K562 (cell line): ENCODE data around the gene SLC2A4RG. TPM values are rescaled to one million over a fixed set of nuclear protein-coding genes. Genes with fewer than 3 reads are reported as not detected.
A peak's percentile ranks its signal among the peaks of the same experiment; 100 is the strongest.

ENCODE experiments used
- BCOR ChIP-seq: fragments of 450-650 bp; IDR thresholded peaks from 2 replicates; pipeline ENCODE4 v1.6.1; 2016
- DMBX1 ChIP-seq: fragments of 250-450 bp; sonication (Bioruptor Pico); IDR thresholded peaks from 2 replicates; pipeline ENCODE4 v1.8.0; 2022; ENCODE audit warnings: inconsistent platforms, mild to moderate bottlenecking, moderate library complexity, borderline replicate concordance
- FOXO4 ChIP-seq: fragments of 450-650 bp; formaldehyde crosslinking; IDR thresholded peaks from 2 replicates; pipeline ENCODE4 v1.4.0; 2020; ENCODE audit warnings: mild to moderate bottlenecking, moderate library complexity
- HDAC8 ChIP-seq: fragments of 450-650 bp; IDR thresholded peaks from 2 replicates; pipeline ENCODE4 v1.6.1; 2016; ENCODE audit warnings: mild to moderate bottlenecking, missing genetic modification characterization, moderate library complexity, missing compliant biosample characterization
- KHSRP ChIP-seq: fragments of 450-650 bp; IDR thresholded peaks from 2 replicates; pipeline ENCODE4 v1.6.1; 2017
- MED1 ChIP-seq: sonication (generic); formaldehyde crosslinking; IDR thresholded peaks from 2 replicates; pipeline ENCODE4 v1.8.1; 2023; ENCODE audit warnings: missing genetic modification reagents, borderline replicate concordance
- MEF2D ChIP-seq: conservative IDR thresholded peaks from 2 replicates; pipeline ENCODE4 v1.6.1; 2016; ENCODE audit warnings: low read depth, missing genetic modification characterization, missing compliant biosample characterization
- NCOA1 ChIP-seq: fragments of 450-650 bp; IDR thresholded peaks from 2 replicates; pipeline ENCODE4 v1.6.1; 2016; ENCODE audit warnings: low read depth
- PHF20 ChIP-seq: fragments of 450-650 bp; IDR thresholded peaks from 2 replicates; pipeline ENCODE4 v1.6.1; 2018; ENCODE audit not compliant: partially characterized antibody
- PREB ChIP-seq: sonication (generic); formaldehyde crosslinking; IDR thresholded peaks from 2 replicates; pipeline ENCODE4 v1.8.1; 2023; ENCODE audit warnings: mild to moderate bottlenecking, missing genetic modification reagents
- RFX1 ChIP-seq: fragments of 450-650 bp; IDR thresholded peaks from 2 replicates; pipeline ENCODE4 v1.6.1; 2016; ENCODE audit warnings: mild to moderate bottlenecking, moderate library complexity
- SMARCE1 ChIP-seq: fragments of 450-650 bp; IDR thresholded peaks from 2 replicates; pipeline ENCODE4 v1.7.1; 2016; ENCODE audit warnings: mild to moderate bottlenecking
- TFE3 ChIP-seq: fragments of 450-650 bp; formaldehyde crosslinking; IDR thresholded peaks from 2 replicates; pipeline ENCODE4 v1.4.0; 2020; ENCODE audit warnings: mild to moderate bottlenecking, mixed read lengths
- YBX1 ChIP-seq: fragments of 450-650 bp; IDR thresholded peaks from 2 replicates; pipeline ENCODE4 v1.7.1; 2016; ENCODE audit warnings: mild to moderate bottlenecking
- ZBTB7A ChIP-seq: IDR thresholded peaks from 2 replicates; pipeline ENCODE4 v1.6.1; 2011; ENCODE audit warnings: low read depth, mild to moderate bottlenecking, low read length, moderate library complexity, borderline replicate concordance; ENCODE audit not compliant: control insufficient read depth
- ZEB2 ChIP-seq: fragments of 450-650 bp; IDR thresholded peaks from 2 replicates; pipeline ENCODE4 v1.6.1; 2016
- ZNF174 ChIP-seq: fragments of 250-450 bp; sonication (Bioruptor Pico); IDR thresholded peaks from 2 replicates; pipeline ENCODE4 v1.4.0; 2020; ENCODE audit warnings: mild to moderate bottlenecking
- ZNF24 ChIP-seq: fragments of 450-650 bp; IDR thresholded peaks from 2 replicates; pipeline ENCODE4 v1.6.1; 2016
- ZNF699 ChIP-seq: fragments of 250-450 bp; sonication (Bioruptor Pico); IDR thresholded peaks from 2 replicates; pipeline ENCODE4 v1.8.0; 2021; ENCODE audit warnings: mild to moderate bottlenecking, moderate library complexity; ENCODE audit not compliant: insufficient replicate concordance
- polyA plus RNA-seq, 8 experiments: library from polyadenylated mRNA; depleted of rRNA in 4 of 8; stranded (reverse) in 5 of 8; unstranded in 3 of 8; fragments of >200 nt; fragmentation: Nextera tagmentation in 2 of 8; fragmentation: Illumina TruSeq in 1 of 8; extraction: Ambion mirVana in 2 of 8; extraction: Trizol in 1 of 8; gene quantifications; 2 replicates each; pipeline versions ENCODE4 v1.2.1 to v1.2.3, GENCODE V29; 2011 to 2014; ENCODE audit warnings: inconsistent platforms in 1 of 8, missing spikeins in 1 of 8
- total RNA-seq, 7 experiments: library from RNA; depleted of rRNA in 6 of 7; stranded (reverse); fragments of >200 nt in 6 of 7; fragmentation: Illumina TruSeq in 2 of 7; extraction: Trizol in 2 of 7; gene quantifications; 2 replicates each; pipeline versions ENCODE4 v1.2.1 to v1.2.3, GENCODE V29; 2011 to 2021; ENCODE audit warnings: low replicate concordance in 1 of 7
- TF ChIP-seq, protein P1 (sequence below): fragments of 250-450 bp; sonication (Bioruptor Pico); IDR thresholded peaks from 2 replicates; pipeline ENCODE4 v1.5.0; 2020; ENCODE audit warnings: mild to moderate bottlenecking, borderline replicate concordance
- TF ChIP-seq, protein P2 (sequence below): fragments of 450-650 bp; formaldehyde crosslinking; IDR thresholded peaks from 2 replicates; pipeline ENCODE4 v1.4.0; 2020; ENCODE audit warnings: mild to moderate bottlenecking, moderate library complexity

Gene SLC2A4RG
- total and polyA plus RNA-seq, 9 of the 15 experiments (the other 6 are each of a cell fraction or from before 2014, with no cell fraction given): 0.34 to 97.3 (median 26.5) TPM

DNA sequence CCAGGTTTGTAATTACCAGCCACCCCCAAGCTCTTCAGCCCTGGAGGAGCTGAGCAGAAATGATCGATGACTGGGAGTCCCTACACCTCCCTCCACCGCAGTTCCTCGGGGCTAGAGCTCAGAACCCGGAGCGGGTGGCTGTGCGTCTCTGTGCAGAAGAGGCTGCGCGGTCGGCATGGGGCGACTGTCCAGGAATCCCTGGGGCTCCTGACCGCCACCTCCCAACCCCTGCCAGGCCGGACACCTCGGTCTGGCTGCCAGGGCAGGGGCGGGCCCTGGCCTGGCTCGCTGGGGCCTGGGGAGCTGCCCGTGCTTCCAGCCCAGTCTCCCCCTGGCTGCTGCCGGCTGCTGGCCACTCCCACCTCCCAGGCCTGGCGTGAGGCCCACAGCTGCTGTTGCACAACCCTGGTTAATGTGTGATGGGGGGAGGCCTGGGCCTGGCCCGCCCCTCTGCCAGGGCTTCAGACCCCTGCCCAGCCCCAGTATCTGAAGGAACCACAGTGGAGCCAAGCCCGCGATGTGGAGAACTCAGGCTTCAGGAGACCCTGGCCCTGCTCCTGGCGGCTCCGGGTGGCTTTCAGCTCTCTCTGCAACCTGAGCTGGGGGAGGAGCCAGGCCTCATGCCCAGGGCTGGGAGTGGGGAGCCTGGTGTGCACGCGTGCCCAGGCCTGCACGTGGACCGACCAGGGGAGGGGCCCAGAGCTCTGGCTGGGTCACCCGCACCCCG is 1.2 kb downstream of the SLC2A4RG start (continued):
- TF ChIP-seq BCOR: no peak
- no peak for TF ChIP-seq FOXO4 (CRISPR knock-in tag)
- TF ChIP-seq ZEB2: no peak
- no peak for TF ChIP-seq MED1 (CRISPR knock-in tag)
- no peak for TF ChIP-seq KHSRP
- TF ChIP-seq ZNF174 (CRISPR knock-in tag): no peak
- TF ChIP-seq, protein P1, sequence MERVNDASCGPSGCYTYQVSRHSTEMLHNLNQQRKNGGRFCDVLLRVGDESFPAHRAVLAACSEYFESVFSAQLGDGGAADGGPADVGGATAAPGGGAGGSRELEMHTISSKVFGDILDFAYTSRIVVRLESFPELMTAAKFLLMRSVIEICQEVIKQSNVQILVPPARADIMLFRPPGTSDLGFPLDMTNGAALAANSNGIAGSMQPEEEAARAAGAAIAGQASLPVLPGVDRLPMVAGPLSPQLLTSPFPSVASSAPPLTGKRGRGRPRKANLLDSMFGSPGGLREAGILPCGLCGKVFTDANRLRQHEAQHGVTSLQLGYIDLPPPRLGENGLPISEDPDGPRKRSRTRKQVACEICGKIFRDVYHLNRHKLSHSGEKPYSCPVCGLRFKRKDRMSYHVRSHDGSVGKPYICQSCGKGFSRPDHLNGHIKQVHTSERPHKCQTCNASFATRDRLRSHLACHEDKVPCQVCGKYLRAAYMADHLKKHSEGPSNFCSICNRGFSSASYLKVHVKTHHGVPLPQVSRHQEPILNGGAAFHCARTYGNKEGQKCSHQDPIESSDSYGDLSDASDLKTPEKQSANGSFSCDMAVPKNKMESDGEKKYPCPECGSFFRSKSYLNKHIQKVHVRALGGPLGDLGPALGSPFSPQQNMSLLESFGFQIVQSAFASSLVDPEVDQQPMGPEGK (CRISPR knock-in tag): no peak
- no peak for TF ChIP-seq DMBX1 (CRISPR knock-in tag)
- TF ChIP-seq MEF2D (tag): no peak
- no peak for TF ChIP-seq TFE3 (CRISPR knock-in tag)
- TF ChIP-seq PHF20: no peak
- TF ChIP-seq YBX1: no peak
- no peak for TF ChIP-seq SMARCE1
- TF ChIP-seq, protein P2, sequence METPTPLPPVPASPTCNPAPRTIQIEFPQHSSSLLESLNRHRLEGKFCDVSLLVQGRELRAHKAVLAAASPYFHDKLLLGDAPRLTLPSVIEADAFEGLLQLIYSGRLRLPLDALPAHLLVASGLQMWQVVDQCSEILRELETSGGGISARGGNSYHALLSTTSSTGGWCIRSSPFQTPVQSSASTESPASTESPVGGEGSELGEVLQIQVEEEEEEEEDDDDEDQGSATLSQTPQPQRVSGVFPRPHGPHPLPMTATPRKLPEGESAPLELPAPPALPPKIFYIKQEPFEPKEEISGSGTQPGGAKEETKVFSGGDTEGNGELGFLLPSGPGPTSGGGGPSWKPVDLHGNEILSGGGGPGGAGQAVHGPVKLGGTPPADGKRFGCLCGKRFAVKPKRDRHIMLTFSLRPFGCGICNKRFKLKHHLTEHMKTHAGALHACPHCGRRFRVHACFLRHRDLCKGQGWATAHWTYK (CRISPR knock-in tag): no peak
- no peak for TF ChIP-seq RFX1
- TF ChIP-seq PREB: no peak
- TF ChIP-seq ZNF24: no peak
- TF ChIP-seq ZNF699 (CRISPR knock-in tag): no peak
- TF ChIP-seq HDAC8 (tag): no peak
- TF ChIP-seq ZBTB7A: peak; percentile 68; the same call in 1 of the 2 replicates
- no peak for TF ChIP-seq NCOA1
